ENCODE data around the gene MTMR2.

The MTMR2 gene

DNA sequence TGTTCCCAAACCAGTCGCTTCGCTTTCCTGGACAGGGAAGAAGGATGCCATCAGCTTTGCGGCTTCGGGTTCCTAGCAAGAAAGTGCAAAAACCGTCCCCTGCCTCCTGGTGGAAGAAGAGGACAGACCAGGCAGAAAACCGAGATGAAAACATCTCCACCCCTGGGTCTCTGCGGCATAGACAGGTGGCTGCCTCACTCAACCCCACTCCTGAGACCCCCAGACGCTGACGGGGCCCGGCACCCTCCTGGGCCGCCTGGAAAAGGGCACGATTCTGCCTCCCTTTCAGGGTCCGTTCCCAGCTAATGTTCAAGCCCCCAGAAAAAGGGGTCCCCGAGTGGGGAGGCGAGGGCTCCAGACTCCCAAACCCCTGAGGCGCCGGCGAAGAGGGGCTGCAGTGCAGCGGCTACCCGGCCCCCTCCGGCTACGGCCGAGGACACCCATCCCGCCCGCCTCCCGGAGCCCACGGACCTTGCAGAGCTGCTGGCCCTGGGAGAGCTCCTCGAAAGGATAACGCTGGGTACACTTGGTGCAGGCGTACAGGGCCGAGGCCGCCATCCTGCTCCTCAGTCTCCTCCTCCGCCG, 134.9 kb downstream of the MTMR2 start:
- no peak for DNase-seq (ENCODE audit: low read depth in 2 of 2, low spot score in 1 of 2)

Measured in stimulated activated CD8-positive, alpha-beta memory T cell treated with anti-CD3 and anti-CD28 coated beads, Interleukin-4, amount 100 ng/mL, for 1 hour (primary cell).